WERI-Rb-1 (cell line): ENCODE data around the gene CPT1B.

Experiments used
- DNase-seq: peaks from one replicate; pipeline ENCODE4 v3.0.0-alpha.2; 2020
- H3K27ac ChIP-seq: fragments of 250-450 bp; sonication (Bioruptor Pico); 2 replicates; pipeline ENCODE4 v1.5.1; 2020; ENCODE audit warnings: mild to moderate bottlenecking, moderate library complexity
- H3K27me3 ChIP-seq: fragments of 250-450 bp; sonication (Bioruptor Pico); 2 replicates; pipeline ENCODE4 v1.5.1; 2021; ENCODE audit warnings: mild to moderate bottlenecking, low read depth, moderate library complexity; ENCODE audit not compliant: insufficient read depth, severe bottlenecking
- H3K36me3 ChIP-seq: fragments of 250-450 bp; sonication (Bioruptor Pico); 2 replicates; pipeline ENCODE4 v1.5.1; 2020; ENCODE audit warnings: mild to moderate bottlenecking, moderate library complexity
- H3K4me3 ChIP-seq: 2 replicates; pipeline ENCODE4 v1.5.1; 2011; ENCODE audit warnings: low read depth, mild to moderate bottlenecking, control low read depth, low read length
- H3K9me3 ChIP-seq: fragments of 250-450 bp; sonication (Bioruptor Pico); 2 replicates; pipeline ENCODE4 v1.5.1; 2021; ENCODE audit warnings: mild to moderate bottlenecking, moderate library complexity; ENCODE audit not compliant: severe bottlenecking
- CTCF ChIP-seq: IDR thresholded peaks from 2 replicates; pipeline ENCODE4 v1.5.1; 2011; ENCODE audit warnings: low read depth, mild to moderate bottlenecking, control low read depth, inconsistent platforms, low read length

CPT1B gene

GRCh38 chr22:50606165-50606945 is 28.1 kb upstream of the CPT1B start:
- Histone ChIP-seq H3K9me3 (no peaks in the 10 kb centered on the region), H3K27me3 (no peaks in the 10 kb centered on the region), H3K4me3 (no peak overlapping the region), H3K27ac (no peak overlapping the region), H3K36me3 (peaks cover 65% of the 10 kb centered on the region)
- DNase-seq: no peak
- TF ChIP-seq CTCF: 0 out of 2 replicates have a peak, but pooled peaks have one; percentile 20

GRCh38 chr22:50605613-50606074 is 27.4 kb upstream of the CPT1B start:
- no peaks in the 10 kb centered on the region for H3K27me3 ChIP-seq
- no peak for DNase-seq
- H3K9me3 ChIP-seq: no peaks in the 10 kb centered on the region
- no peak for TF ChIP-seq CTCF
- no peak overlapping the region for H3K4me3 ChIP-seq
- H3K36me3 ChIP-seq: peaks cover 64% of the 10 kb centered on the region
- H3K27ac ChIP-seq: no peak overlapping the region

- no peak for DNase-seq
- H3K27ac ChIP-seq: no peak overlapping the region
- H3K4me3 ChIP-seq: no peak overlapping the region
- no peaks in the 10 kb centered on the region for H3K9me3 ChIP-seq
- no peak for TF ChIP-seq CTCF
- peaks cover 64% of the 10 kb centered on the region for H3K36me3 ChIP-seq
- no peaks in the 10 kb centered on the region for H3K27me3 ChIP-seq
Measured at GRCh38 chr22:50605002-50605612, 26.9 kb upstream of the CPT1B start.

DNA sequence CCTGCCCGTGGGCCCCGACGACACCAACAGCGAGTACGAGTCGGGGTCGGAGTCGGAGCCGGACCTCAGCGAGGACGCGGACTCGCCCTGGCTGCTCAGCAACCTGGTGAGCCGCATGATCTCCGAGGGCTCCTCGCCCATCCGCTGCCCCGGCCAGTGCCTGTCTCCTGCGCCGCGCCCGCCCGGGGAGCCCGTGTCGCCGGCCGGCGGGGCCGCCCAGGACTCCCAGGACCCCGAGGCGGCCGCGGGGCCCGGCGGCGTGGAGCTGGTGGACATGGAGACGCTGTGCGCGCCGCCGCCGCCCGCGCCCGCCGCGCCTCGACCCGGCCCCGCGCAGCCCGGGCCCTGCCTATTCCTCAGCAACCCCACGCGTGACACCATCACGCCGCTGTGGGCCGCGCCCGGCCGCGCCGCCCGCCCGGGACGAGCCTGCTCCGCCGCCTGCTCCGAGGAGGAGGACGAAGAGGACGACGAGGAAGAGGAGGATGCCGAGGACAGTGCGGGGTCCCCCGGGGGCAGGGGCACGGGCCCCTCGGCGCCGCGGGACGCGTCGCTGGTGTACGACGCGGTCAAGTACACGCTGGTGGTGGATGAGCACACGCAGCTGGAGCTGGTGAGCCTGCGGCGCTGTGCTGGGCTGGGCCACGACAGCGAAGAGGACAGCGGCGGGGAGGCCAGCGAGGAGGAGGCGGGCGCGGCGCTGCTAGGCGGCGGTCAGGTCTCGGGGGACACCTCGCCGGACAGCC is 26.2 kb upstream of the CPT1B start:
- Histone ChIP-seq H3K9me3 (no peaks in the 10 kb centered on the region), H3K4me3 (no peak overlapping the region), H3K36me3 (peaks cover 60% of the 10 kb centered on the region), H3K27ac (no peak overlapping the region), H3K27me3 (no peaks in the 10 kb centered on the region)
- no peak for DNase-seq
- TF ChIP-seq CTCF: no peak

GRCh38 chr22:50603511-50604255 is 25.5 kb upstream of the CPT1B start:
- Histone ChIP-seq H3K9me3 (no peaks in the 10 kb centered on the region), H3K36me3 (peaks cover 55% of the 10 kb centered on the region), H3K27ac (no peak overlapping the region), H3K27me3 (no peaks in the 10 kb centered on the region), H3K4me3 (no peak overlapping the region)
- DNase-seq: no peak
- no peak for TF ChIP-seq CTCF
